Loucy (cell line): ENCODE results near the gene SH2D4B.

Experiments used
- H2AFZ ChIP-seq: fragments of 200-600 bp; sonication (generic); 2 replicates; pipeline ENCODE4 v1.6.0; 2016; ENCODE audit warnings: antibody characterized with exemption, mild to moderate bottlenecking, low read length, moderate library complexity
- H3F3A ChIP-seq: fragments of 200-600 bp; 2 replicates; pipeline ENCODE4 v1.6.0; 2016; ENCODE audit warnings: antibody characterized with exemption, low read depth, mild to moderate bottlenecking
- H3K27me3 ChIP-seq: fragments of 200-600 bp; sonication (generic); 2 replicates; pipeline ENCODE4 v1.6.1; 2014; ENCODE audit warnings: low read length, mild to moderate bottlenecking; ENCODE audit not compliant: insufficient read depth, poor library complexity, severe bottlenecking
- H3K36me3 ChIP-seq: fragments of 200-600 bp; sonication (generic); 2 replicates; pipeline ENCODE4 v1.6.1; 2016; ENCODE audit warnings: low read length; ENCODE audit not compliant: insufficient read depth
- H3K4me1 ChIP-seq: fragments of 200-600 bp; sonication (generic); 2 replicates; pipeline ENCODE4 v1.5.1; 2014; ENCODE audit warnings: low read length, mild to moderate bottlenecking; ENCODE audit not compliant: insufficient read depth, poor library complexity, severe bottlenecking
- H3K4me2 ChIP-seq: fragments of 200-600 bp; sonication (generic); 2 replicates; pipeline ENCODE4 v1.6.0; 2014; ENCODE audit warnings: antibody characterized with exemption, low read length, low read depth, mild to moderate bottlenecking; ENCODE audit not compliant: poor library complexity, severe bottlenecking
- H3K4me3 ChIP-seq: fragments of 200-600 bp; sonication (generic); 2 replicates; pipeline ENCODE4 v1.5.1; 2014; ENCODE audit warnings: low read length, mild to moderate bottlenecking, mixed read lengths; ENCODE audit not compliant: poor library complexity, severe bottlenecking
- H3K79me2 ChIP-seq: fragments of 200-600 bp; sonication (generic); 2 replicates; pipeline ENCODE4 v1.6.1; 2014; ENCODE audit warnings: low read length; ENCODE audit not compliant: insufficient read depth
- H3K9ac ChIP-seq: fragments of 200-600 bp; sonication (generic); 2 replicates; pipeline ENCODE4 v1.6.0; 2014; ENCODE audit warnings: mild to moderate bottlenecking, low read depth, low read length, moderate library complexity; ENCODE audit not compliant: poor library complexity, severe bottlenecking
- H3K9me2 ChIP-seq: fragments of 200-600 bp; sonication (generic); replicated peaks from 2 replicates; pipeline ENCODE4 v1.6.1; 2016; ENCODE audit warnings: low read depth, low read length, mixed read lengths
- H3K9me3 ChIP-seq: fragments of 200-600 bp; sonication (generic); 2 replicates; pipeline ENCODE4 v1.6.1; 2014; ENCODE audit warnings: mild to moderate bottlenecking, antibody characterized with exemption, low read length, low read depth; ENCODE audit not compliant: insufficient read depth
- H4K20me1 ChIP-seq: fragments of 200-600 bp; sonication (generic); 2 replicates; pipeline ENCODE4 v1.6.0; 2014; ENCODE audit warnings: antibody characterized with exemption, low read length, mild to moderate bottlenecking; ENCODE audit not compliant: insufficient read depth, poor library complexity, severe bottlenecking
- EZH2phosphoT487 ChIP-seq: fragments of 200-600 bp; IDR thresholded peaks from 2 replicates; pipeline ENCODE4 v1.6.1; 2018; ENCODE audit warnings: antibody characterized with exemption, mild to moderate bottlenecking, moderate library complexity, borderline replicate concordance
- TF ChIP-seq, protein P1 (sequence below): fragments of 200-600 bp; sonication (generic); conservative IDR thresholded peaks from 2 replicates; pipeline ENCODE4 v1.5.1; 2014; ENCODE audit warnings: mild to moderate bottlenecking, antibody characterized with exemption, low read length

Gene SH2D4B

GRCh38 chr10:80588546-80588945, 50.8 kb downstream of the SH2D4B start:
- H3K36me3 ChIP-seq = no peaks in the 10 kb centered on the region
- H3K4me3 ChIP-seq = no peak overlapping the region
- H3K9ac ChIP-seq = no peak overlapping the region
- H3K9me3 ChIP-seq = no peaks in the 10 kb centered on the region
- no peaks in the 10 kb centered on the region for H3F3A ChIP-seq
- H4K20me1 ChIP-seq = no peaks in the 10 kb centered on the region
- no peaks in the 10 kb centered on the region for H3K27me3 ChIP-seq
- H3K79me2 ChIP-seq = no peaks in the 10 kb centered on the region
- H3K4me1 ChIP-seq = no peaks in the 10 kb centered on the region
- H2AFZ ChIP-seq = no peak overlapping the region
- TF ChIP-seq, protein P1, sequence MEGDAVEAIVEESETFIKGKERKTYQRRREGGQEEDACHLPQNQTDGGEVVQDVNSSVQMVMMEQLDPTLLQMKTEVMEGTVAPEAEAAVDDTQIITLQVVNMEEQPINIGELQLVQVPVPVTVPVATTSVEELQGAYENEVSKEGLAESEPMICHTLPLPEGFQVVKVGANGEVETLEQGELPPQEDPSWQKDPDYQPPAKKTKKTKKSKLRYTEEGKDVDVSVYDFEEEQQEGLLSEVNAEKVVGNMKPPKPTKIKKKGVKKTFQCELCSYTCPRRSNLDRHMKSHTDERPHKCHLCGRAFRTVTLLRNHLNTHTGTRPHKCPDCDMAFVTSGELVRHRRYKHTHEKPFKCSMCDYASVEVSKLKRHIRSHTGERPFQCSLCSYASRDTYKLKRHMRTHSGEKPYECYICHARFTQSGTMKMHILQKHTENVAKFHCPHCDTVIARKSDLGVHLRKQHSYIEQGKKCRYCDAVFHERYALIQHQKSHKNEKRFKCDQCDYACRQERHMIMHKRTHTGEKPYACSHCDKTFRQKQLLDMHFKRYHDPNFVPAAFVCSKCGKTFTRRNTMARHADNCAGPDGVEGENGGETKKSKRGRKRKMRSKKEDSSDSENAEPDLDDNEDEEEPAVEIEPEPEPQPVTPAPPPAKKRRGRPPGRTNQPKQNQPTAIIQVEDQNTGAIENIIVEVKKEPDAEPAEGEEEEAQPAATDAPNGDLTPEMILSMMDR = no peak
- no peak for TF ChIP-seq EZH2phosphoT487
- H3K4me2 ChIP-seq = no peak overlapping the region
- no peaks in the 10 kb centered on the region for H3K9me2 ChIP-seq

- Histone ChIP-seq H3K4me3 (no peak overlapping the region), H3K36me3 (no peaks in the 10 kb centered on the region), H3F3A (no peaks in the 10 kb centered on the region), H3K9ac (no peak overlapping the region), H3K9me2 (no peaks in the 10 kb centered on the region), H3K4me2 (no peak overlapping the region), H3K27me3 (no peaks in the 10 kb centered on the region), H2AFZ (no peak overlapping the region), H3K4me1 (no peaks in the 10 kb centered on the region), H3K79me2 (no peaks in the 10 kb centered on the region), H4K20me1 (no peaks in the 10 kb centered on the region), H3K9me3 (no peaks in the 10 kb centered on the region)
- TF ChIP-seq, protein P1 = no peak
- no peak for TF ChIP-seq EZH2phosphoT487
Measured at GRCh38 chr10:80589726-80590373, 52.1 kb downstream of the SH2D4B start.

- no peaks in the 10 kb centered on the region for H3K9me2 ChIP-seq
Measured at GRCh38 chr10:80590585-80591125, 53.0 kb downstream of the SH2D4B start.

More at GRCh38 chr10:80590585-80591125, 53.0 kb downstream of the SH2D4B start:
- H3K36me3 ChIP-seq = no peaks in the 10 kb centered on the region
- no peaks in the 10 kb centered on the region for H4K20me1 ChIP-seq
- H3K9me3 ChIP-seq = no peaks in the 10 kb centered on the region
- no peak overlapping the region for H3K4me2 ChIP-seq
- no peaks in the 10 kb centered on the region for H3K4me1 ChIP-seq
- TF ChIP-seq, protein P1 = no peak
- no peak for TF ChIP-seq EZH2phosphoT487
- no peak overlapping the region for H3K9ac ChIP-seq
- H3K27me3 ChIP-seq = no peaks in the 10 kb centered on the region
- H3K79me2 ChIP-seq = no peaks in the 10 kb centered on the region
- no peaks in the 10 kb centered on the region for H3F3A ChIP-seq
- no peak overlapping the region for H2AFZ ChIP-seq
- no peak overlapping the region for H3K4me3 ChIP-seq
